Thymus (tissue), 11 donors: Measurements from ENCODE around the gene COPE. TPM values are rescaled to one million over a fixed set of nuclear protein-coding genes. Genes with fewer than 3 reads are reported as not detected.

Source experiments
- DNase-seq, 9 donors: peaks; one replicate each; pipeline ENCODE4 v3.0.0-alpha.2; 2013; ENCODE audit warnings: low spot score in 9 of 9, low read depth in 6 of 9, missing footprints in 1 of 9
- H3K27ac ChIP-seq, 2 donors: one replicate each; pipeline ENCODE4 v1.5.1; 2013; ENCODE audit warnings: control low read depth in 1 of 2, low read depth in 1 of 2, low read length in 1 of 2, mild to moderate bottlenecking in 1 of 2, moderate library complexity in 1 of 2
- H3K27me3 ChIP-seq, 2 donors: one replicate each; pipeline ENCODE4 v1.5.1; 2013; ENCODE audit warnings: low read length in 1 of 2; ENCODE audit not compliant: control insufficient read depth in 2 of 2, insufficient read depth in 1 of 2
- H3K36me3 ChIP-seq, 2 donors: one replicate each; pipeline ENCODE4 v1.5.1; 2013; ENCODE audit warnings: low read length in 1 of 2, mild to moderate bottlenecking in 1 of 2, moderate library complexity in 1 of 2; ENCODE audit not compliant: control insufficient read depth in 2 of 2, insufficient read depth in 2 of 2
- H3K4me1 ChIP-seq, 2 donors: one replicate each; pipeline ENCODE4 v1.5.1; 2013; ENCODE audit warnings: low read length in 2 of 2; ENCODE audit not compliant: control insufficient read depth in 2 of 2, insufficient read depth in 2 of 2
- H3K4me3 ChIP-seq, 2 donors: one replicate each; pipeline ENCODE4 v1.5.1; 2013; ENCODE audit warnings: low read length in 2 of 2, control low read depth in 1 of 2, mild to moderate bottlenecking in 1 of 2
- H3K9me3 ChIP-seq, 2 donors: one replicate each; pipeline ENCODE4 v1.5.1; 2013; ENCODE audit warnings: low read length in 1 of 2, mild to moderate bottlenecking in 1 of 2; ENCODE audit not compliant: control insufficient read depth in 2 of 2, insufficient read depth in 1 of 2
- WGBS: extraction: QIAGEN DNeasy Blood & Tissue Kit; methylation state at CpG from one replicate; pipeline ENCODE4 v1.1.7; 2013; 5-methylcytosine and 5-hydroxymethylcytosine counted together
- polyA plus RNA-seq: library from polyadenylated mRNA; stranded (reverse); fragments of 200-250 nt; gene quantifications from one replicate; pipeline ENCODE4 v1.2.3, GENCODE V29; 2013
- total RNA-seq: library from RNA; stranded (reverse); fragments of 120-200 nt; gene quantifications from one replicate; pipeline ENCODE4 v1.2.4, GENCODE V29; 2013
- donor health status: healthy.

COPE gene
- total and polyA plus RNA-seq, 2 donors, result 180 to 197 TPM

DNA sequence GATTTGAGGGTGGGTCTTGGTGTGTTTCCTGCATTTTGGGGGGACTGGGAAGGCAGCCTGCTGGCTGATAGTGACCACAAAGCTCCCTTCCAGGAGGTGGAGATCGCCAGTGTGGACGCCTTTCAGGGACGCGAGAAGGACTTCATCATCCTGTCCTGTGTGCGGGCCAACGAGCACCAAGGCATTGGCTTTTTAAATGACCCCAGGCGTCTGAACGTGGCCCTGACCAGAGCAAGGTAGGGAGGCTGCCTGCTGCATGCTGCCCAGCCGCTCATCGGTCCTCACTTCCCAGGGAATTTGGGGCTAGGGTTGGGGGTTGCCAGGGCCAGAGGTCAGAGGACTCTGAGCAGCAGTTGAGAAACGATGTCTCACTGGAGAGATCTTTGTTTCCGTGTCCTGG is 57.3 kb downstream of the COPE start:
- Histone ChIP-seq H3K4me3 (no peak overlapping the region), H3K27me3 (no peaks in the 10 kb centered on the region), H3K4me1 (peaks cover 0 to 21% of the 10 kb centered on the region in 2 donors), H3K27ac (no peak overlapping the region), H3K9me3 (no peaks in the 10 kb centered on the region), H3K36me3 (peaks cover 97 to 98% of the 10 kb centered on the region in 2 donors)
- WGBS, result 96% methylated on average over 12 of the region's 12 CpGs
- DNase-seq, result no peak

DNA sequence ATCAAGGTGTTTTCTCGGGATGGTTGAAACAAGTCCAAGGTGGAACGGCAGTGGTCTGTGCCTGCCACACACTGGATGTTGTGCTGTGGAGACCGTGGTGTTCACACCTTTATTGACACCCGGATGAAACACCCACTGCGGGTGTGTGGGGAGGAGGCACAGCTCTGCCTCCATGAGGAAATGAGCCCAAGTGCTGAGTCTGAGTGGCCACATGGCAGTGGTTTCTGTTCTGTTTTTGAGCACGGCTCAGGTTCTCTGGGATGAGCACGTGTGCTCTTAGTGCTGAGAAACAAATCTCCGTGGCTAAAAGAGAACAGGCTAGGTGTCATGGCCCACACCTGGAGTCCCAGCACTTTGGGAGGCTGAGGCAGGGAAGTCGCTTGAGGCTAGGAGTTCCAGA is 58.0 kb downstream of the COPE start:
- peaks cover 98% of the 10 kb centered on the region in 2 donors for H3K36me3 ChIP-seq
- no peak overlapping the region for H3K4me3 ChIP-seq
- no peak for DNase-seq
- 92% methylated on average over 9 of the region's 9 CpGs for WGBS
- H3K27me3 ChIP-seq, result no peaks in the 10 kb centered on the region
- H3K9me3 ChIP-seq, result no peaks in the 10 kb centered on the region
- no peak overlapping the region for H3K27ac ChIP-seq
- peaks cover 0 to 21% of the 10 kb centered on the region in 2 donors for H3K4me1 ChIP-seq

DNA sequence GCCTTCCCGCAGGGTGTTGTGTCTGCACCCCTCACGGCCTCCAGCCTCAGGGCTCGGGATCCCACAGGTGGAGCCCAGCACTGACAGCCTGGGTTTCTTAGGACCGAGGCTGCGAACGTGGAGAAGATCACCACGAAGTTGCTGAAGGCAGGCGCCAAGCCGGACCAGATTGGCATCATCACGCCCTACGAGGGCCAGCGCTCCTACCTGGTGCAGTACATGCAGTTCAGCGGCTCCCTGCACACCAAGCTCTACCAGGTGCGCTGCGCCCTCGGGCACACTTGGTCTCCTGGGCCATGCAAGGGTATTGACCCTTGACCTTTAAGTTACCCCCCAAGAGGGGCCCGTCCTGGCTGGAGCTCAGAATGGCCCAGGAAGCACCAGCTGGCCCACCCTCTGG is 58.5 kb downstream of the COPE start:
- Histone ChIP-seq H3K4me3 (no peak overlapping the region), H3K27ac (no peak overlapping the region), H3K27me3 (no peaks in the 10 kb centered on the region), H3K36me3 (peaks cover 98% of the 10 kb centered on the region in 2 donors), H3K9me3 (no peaks in the 10 kb centered on the region), H3K4me1 (peaks cover 0 to 21% of the 10 kb centered on the region in 2 donors)
- 98% methylated on average over 17 of the region's 17 CpGs for WGBS
- no peak for DNase-seq

DNA sequence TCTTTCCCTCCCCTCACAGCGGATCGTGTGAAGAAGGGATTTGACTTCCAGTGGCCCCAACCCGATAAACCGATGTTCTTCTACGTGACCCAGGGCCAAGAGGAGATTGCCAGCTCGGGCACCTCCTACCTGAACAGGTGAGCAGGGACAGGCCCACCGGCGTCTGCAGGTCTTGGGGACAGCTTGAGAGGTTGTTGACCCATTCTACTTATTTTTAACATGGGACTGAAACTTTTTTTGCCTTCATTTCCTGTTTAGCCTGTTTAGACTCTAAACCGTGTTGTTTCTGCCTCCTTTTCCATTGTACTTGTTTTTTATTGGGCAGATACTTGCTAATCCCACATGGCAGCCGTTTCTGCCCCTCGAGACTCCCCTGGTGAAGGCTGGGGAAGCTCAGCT is 58.9 kb downstream of the COPE start:
- peaks cover 0 to 21% of the 10 kb centered on the region in 2 donors for H3K4me1 ChIP-seq
- H3K27me3 ChIP-seq, result no peaks in the 10 kb centered on the region
- H3K36me3 ChIP-seq, result peaks cover 98% of the 10 kb centered on the region in 2 donors
- 95% methylated on average over 11 of the region's 11 CpGs for WGBS
- no peak overlapping the region for H3K4me3 ChIP-seq
- peak overlapping the region in 1 of 2 donors; percentile 19 for H3K27ac ChIP-seq
- no peak for DNase-seq
- H3K9me3 ChIP-seq, result no peaks in the 10 kb centered on the region

DNA sequence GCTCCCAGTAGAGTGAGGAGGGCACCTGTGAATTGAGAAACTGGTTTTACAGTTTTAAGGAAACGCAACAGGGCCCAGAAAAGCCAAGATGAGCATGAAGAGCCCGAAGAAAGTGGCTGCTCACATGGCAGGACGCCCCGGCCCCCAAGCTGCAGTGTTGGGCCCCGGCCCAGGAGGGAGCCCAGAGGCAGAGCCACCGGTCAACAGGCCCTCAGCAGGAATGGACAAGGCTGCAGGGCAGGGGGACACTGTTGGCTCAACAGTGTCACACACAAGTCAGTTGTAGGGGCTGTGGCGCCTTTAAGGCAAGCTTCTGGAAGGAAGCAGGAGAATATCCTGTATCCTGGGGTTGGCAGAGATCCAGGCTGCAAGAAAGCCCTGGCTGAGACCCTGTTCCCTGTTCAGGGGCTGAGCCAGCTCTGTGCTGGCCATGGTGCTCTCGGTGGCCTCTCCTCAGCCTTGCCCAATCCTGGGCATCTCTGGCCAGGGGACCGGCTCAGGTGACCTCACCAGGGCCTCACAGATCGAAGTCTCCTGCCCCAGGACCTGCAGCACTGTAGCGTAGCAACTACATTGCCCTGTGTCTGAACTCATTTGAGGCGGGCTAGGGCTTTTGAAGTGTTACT is 59.4 kb downstream of the COPE start:
- Histone ChIP-seq H3K27ac (peak overlapping the region in 1 of 2 donors; percentile 17), H3K4me1 (peaks cover 0 to 21% of the 10 kb centered on the region in 2 donors), H3K4me3 (no peak overlapping the region), H3K9me3 (no peaks in the 10 kb centered on the region), H3K27me3 (no peaks in the 10 kb centered on the region), H3K36me3 (peaks cover 98% of the 10 kb centered on the region in 2 donors)
- no peak for DNase-seq
- 96% methylated on average over 12 of the region's 12 CpGs for WGBS

DNA sequence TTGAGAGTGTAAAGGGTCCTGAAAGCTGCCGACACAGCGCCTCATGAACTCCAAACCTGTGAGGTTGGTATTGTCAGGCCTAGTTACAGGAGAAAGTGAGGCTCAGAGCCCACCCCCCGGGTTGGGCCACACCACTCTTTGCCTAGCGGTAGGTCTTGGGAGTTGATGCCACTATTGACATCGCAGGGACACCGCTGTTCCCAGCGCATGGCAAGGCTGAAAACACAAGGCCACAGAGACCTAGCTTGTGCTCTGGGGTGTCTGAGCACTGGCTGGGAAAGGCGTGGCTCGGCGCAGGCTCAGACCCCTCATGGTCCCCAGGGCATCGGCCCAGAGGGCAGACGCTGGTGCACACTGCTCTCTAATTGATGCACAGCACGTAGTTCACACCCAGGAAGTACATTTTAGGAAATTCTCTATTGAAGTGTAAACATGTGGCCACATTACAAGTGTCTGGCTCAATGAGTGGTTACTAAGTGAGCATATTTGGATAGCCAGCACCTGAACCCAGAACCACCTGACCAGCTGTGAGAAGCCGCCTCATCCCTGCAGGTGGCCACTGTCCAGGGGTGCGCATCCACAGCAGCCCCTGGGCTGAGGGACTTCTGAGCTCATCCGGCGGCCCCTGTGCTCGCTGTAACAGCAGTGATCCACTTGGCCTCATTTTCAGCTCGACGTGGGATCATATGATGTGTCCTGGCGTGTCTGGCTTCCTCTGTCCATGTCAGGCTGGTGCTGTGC is 60.1 kb downstream of the COPE start:
- 97% methylated on average over 21 of the region's 21 CpGs for WGBS
- no peak overlapping the region for H3K4me3 ChIP-seq
- DNase-seq, result no peak
- H3K27ac ChIP-seq, result no peak overlapping the region
- no peaks in the 10 kb centered on the region for H3K27me3 ChIP-seq
- H3K4me1 ChIP-seq, result peaks cover 0 to 21% of the 10 kb centered on the region in 2 donors
- peaks cover 99 to 100% of the 10 kb centered on the region in 2 donors for H3K36me3 ChIP-seq
- H3K9me3 ChIP-seq, result no peaks in the 10 kb centered on the region

DNA sequence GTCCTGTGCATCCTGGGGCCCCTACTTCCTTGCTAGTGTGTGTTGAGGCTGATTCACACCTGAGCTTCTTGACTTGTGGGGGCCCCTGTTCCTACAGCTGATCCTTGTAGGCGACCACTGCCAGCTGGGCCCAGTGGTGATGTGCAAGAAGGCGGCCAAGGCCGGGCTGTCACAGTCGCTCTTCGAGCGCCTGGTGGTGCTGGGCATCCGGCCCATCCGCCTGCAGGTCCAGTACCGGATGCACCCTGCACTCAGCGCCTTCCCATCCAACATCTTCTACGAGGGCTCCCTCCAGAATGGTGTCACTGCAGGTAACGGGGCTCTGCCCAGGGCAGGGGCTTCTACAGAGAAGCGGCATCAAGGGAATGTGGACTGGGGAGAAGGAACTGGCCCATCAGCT is 62.0 kb downstream of the COPE start:
- WGBS, result 98% methylated on average over 13 of the region's 13 CpGs
- Histone ChIP-seq H3K4me3 (no peak overlapping the region), H3K4me1 (peaks cover 0 to 21% of the 10 kb centered on the region in 2 donors), H3K9me3 (no peaks in the 10 kb centered on the region), H3K27me3 (no peaks in the 10 kb centered on the region), H3K27ac (no peak overlapping the region), H3K36me3 (peaks cover 99 to 100% of the 10 kb centered on the region in 2 donors)
- no peak for DNase-seq

DNA sequence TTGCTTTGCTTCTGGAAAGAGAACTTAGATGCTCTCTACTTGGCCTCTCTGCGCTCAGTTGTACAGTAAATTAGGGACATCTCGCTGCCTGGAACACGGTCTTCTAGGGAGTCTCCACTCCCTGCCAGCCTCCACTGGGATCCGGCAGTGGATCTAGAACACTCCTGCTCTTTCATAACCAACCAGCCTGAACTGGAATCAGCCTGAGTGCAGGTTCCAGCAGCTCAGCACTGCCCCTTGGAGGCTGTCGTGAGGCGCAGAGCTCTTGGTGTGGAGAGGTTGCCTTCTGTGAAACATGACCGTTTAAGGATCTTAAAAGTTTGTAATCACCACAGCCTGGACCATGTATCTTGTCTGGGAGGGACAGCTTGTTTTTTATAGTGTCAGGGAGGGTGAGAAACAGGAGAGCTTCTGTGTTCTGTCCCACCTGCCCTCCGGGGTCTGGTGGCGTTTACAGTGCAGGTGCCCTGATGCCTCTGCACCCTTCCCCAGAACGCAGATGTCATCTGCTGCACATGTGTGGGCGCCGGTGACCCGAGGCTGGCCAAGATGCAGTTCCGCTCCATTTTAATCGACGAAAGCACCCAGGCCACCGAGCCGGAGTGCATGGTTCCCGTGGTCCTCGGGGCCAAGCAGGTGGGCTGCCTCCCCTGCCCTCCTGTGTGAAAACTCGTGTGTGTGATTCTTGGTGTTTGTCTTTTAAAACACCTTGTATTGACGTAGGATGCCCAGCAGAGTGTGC is 62.6 kb downstream of the COPE start:
- no peak overlapping the region for H3K27ac ChIP-seq
- DNase-seq, result no peak
- H3K4me3 ChIP-seq, result no peak overlapping the region
- H3K27me3 ChIP-seq, result no peaks in the 10 kb centered on the region
- peaks cover 99 to 100% of the 10 kb centered on the region in 2 donors for H3K36me3 ChIP-seq
- 93% methylated on average over 22 of the region's 22 CpGs for WGBS
- H3K9me3 ChIP-seq, result no peaks in the 10 kb centered on the region
- H3K4me1 ChIP-seq, result peaks cover 0 to 17% of the 10 kb centered on the region in 2 donors
